Activated CD4-positive, alpha-beta T cell treated with anti-CD3 and anti-CD28 coated beads for 1 hour (primary cell): Measurements from ENCODE around the gene C17orf113.

ENCODE experiments used
- DNase-seq: peaks from one replicate; pipeline ENCODE4 v3.0.0-alpha.2; 2020

Gene C17orf113

DNA sequence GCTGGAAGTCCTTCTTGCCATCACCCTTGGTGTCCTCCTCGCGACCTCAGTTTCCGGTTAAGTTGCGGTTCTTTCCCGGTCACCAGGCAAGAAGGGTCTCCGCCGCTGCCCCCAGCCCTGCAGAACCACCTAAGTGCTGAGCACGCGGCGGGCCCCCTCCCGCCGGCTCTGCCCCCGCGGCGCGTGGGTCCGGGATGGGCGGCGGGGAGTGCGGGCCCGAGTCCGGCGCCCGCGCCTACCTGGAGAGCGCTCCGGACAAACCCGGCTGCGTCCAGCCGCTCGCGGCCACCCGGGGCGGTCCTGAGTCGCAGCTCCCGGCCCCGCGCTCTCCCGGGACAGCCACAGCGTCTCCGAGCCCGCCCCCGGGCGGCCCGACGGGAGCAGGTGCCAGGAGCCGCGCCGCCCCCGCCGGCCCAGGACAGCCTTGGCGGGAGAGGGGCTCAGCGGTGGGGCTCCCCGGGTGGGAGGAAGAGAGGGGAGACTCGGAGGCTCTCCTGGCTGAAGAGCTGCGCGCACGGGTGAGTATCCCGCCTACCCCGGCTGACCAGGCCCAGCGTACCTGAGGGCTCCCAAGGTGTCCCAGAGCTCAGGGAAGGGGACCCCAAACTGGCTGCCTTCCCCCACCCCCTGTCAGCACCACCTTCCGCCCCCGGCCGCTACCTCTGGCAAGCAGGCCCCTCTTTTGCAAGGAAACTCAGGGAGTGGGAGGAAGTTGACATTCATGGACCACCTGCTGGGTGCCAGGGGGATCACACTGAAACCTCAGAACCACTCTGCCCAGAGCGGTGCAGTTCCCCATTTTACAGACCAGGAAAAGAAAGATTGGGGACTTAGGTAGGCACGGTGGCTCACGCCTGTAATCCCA lies 22.2 kb upstream of the C17orf113 start:
- DNase-seq = no peak

DNA sequence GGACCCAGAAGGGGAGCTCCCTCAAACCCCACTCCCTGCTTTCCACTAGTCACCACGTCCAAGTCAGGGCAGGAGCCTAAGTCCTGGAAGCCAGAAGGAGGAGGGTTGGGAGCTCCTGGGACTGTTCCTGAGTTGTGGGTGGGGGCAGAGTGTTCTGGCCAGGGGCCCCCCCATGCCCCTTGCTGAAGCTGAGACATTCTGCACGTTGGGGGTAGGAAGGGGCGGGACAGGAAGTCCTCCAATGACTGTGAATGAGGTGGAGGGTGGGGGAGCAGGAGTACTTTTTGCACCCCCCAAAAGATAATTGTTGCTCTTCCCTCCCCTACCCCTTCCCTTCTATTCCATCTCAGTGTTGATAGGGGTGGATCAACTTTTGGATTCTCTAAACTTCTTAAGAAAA lies 21.4 kb upstream of the C17orf113 start:
- no peak for DNase-seq

DNA sequence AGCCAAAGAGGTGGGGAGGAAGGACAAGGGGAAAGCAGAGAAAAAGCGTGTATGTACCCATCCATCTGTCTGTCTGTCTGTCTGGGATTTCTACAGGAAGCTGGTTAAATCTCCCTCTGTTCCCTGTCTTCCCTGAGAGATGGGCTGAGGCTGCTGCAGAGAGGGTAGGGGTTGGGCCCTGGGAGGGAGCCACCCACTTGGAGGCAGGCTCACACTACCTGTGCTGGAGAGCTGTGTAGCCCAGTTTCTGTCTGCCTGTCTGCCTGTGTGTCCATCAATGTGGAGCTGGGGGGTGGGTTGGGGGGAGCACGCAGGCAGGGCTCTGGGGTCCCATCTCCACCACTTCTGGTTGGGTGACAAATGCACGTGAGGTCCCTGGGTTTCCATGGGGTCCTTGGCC lies 18.6 kb upstream of the C17orf113 start:
- DNase-seq = no peak

DNA sequence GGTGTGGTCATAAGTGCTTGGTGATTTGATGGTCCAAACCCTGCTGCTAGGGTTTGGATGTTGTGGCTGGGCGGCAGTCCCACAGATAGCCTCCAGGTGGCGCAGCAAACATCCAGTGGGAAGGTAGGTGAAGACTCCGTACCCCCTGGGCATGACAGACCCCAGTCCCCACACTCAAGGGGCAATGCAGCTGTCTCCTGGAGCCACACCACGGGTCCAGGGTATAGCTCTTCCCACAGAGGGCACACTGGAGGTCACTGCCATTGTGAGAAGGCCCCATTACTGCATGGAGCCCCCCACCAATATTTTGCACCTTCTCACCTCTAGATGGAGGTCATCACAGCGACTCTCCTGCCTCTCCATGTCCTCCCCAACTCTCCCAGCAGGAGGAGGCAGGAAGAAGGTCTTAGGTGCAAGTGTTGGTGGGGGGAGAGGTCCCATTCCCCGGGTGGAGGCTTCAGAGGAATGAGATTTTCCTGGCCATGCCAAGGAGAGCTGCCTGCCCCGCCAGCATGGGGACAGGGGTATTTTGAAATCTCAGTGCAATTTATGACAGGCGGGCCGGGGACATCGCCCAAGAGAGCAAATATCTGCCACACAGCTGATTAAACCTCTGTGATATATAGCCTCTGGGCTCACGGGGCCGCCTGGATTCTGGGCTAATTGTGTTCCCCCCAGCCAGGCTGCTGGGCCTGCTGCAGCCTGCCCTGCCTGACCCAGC lies 17.1 kb upstream of the C17orf113 start:
- peak; percentile 54 for DNase-seq

DNA sequence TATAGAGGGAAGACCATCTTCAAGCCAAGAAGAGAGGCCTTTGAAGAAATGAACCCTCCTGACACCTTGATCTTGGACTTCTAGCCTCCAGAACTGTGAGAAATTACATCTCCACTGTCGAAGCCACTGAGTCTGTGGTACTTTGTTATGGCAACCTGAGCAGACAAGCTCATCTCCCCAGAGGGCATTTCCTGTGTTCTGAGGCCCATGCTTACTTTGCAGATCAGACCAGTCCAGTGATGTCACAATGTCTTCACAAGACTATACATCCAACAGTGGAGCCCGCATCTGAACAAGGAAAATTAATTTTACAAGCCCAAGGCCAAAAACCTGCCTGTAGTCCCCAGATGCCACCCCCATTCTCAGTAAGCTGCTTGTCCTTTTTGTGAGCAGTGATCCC lies 14.8 kb upstream of the C17orf113 start:
- no peak for DNase-seq

DNA sequence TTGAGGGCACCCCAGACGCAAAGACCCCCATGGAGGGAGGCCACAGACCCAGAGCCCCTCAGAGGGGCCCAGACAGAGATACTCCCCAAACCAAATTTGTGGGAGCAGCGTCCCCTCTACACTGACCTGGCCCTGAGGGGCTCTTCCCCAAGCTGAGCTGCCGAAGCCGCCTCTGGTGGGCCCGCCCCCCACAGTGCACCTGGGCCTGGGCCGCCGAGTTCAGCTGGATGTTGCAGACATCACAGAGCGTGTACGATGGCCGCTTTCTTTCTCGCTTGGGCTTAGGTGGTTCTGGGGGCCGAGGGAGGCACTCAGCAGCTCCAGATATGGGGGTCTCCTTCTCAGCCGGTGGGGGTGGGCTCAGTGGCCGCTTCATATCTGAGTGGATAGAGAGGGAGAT lies 12.3 kb upstream of the C17orf113 start:
- no peak for DNase-seq

DNA sequence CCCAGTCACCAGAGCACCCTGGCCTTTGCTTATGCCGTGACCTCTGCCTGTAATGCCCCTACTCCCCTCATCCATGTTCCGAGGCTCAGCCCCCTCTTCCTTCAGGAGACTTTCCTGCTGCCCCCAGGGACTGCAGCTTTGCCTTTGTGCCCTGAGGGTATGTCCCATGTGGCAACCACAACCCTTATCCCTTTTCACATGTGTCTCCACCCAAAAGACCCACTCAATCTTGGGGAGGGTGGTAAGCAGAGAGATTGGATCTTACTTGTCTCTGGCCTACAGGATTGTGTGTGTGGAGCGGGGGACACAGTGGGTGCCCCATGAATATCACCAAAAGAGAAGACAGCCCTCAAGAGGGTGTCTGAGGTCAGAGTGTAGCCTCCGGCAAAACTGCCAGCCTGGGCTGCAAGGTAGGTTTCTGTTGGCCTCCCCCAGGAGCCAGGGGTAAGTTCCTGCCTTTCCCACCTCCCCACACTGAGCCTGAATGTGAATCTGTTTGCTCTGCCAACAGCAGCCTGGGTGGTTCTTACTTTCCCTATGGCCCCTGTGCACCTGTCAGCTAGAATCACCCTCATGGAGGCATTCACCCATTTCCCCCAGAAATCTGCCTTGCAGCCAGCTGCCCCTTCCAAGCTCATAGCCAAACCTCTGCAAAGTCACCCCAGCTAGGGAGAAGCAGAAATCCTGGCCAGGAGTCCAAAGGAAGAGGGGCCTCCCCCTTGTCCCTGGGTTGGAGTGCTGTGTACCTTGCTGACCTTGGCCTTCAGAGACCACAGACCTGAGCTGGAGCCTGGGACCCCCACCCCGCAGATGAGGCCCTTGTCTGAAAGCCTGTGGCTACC lies 11.5 kb upstream of the C17orf113 start:
- DNase-seq = no peak

DNA sequence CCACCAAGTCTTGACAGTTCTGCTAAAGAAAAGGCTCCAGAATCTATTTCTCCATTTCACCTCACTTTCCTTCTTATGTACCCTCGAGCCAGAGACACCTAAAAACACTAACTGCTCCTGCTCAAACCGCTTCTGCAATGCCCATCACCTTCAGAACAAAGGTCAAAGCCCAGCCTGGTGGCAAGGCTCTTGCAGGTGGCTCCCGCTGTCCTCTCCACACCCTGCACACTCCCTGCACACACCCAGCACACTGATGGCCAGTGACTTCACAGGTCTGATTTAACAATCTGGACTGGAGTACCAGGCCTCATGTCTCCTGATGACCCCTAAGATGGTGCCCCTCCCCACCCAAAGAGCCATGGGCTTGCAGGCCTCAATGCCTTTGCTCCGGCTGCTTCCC lies 9.8 kb upstream of the C17orf113 start:
- no peak for DNase-seq

DNA sequence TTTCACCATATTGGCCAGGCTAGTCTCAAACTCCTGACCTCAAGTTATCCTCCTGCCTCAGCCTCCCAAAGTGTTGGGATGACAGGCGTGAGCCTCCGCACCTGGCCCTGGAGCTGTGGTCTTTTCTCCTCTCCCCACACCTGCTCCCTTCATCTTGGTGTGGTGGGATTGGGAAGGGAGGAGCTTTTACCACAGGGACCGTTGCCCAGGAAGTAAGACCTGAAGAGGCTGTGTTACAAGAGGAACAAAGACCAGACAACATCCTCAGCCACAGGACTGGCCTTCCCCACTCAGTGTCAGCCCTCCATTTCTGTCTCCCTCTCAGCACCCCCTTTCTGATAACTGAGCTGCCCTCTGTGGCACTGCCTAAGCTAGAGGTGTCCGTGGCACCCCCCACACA lies 9.4 kb upstream of the C17orf113 start:
- DNase-seq = no peak

DNA sequence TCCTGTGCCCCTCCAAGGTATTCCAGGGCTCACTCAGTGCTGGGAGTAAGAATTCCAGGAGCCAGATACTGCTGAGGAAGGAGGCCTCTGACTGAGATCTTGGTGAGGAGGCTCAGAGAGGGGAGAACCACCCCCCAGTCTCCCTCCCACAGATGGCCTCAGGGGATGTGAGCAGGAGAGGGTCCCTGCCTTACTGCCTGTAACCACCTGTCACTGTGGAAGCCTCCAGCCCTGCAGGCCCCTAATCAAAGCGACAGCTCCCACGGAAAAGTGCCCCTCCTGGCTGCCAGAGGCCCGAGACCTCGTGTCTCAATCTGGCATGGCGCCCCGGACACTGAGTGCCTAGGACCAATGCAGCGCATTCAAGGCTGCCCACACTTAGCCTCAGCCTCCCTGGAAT lies 7.7 kb upstream of the C17orf113 start:
- no peak for DNase-seq

DNA sequence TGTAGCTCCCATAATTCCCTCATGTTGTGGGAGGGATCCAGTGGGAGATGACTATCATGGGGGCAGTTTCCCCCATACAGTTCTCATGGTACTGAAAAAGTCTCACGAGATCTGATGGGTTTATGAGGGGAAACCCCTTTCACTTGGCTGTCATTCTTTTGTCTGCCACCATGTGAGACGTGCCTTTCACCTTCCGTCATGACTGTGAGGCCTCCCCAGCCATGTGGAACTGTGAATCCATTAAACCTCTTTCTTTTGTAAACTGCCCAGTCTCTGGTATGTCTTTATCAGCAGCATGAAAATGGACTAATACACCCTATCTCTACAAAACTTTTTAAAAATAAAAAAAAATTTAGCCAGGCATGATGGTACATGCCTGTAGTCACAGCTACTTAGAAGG lies 6.2 kb upstream of the C17orf113 start:
- no peak for DNase-seq

DNA sequence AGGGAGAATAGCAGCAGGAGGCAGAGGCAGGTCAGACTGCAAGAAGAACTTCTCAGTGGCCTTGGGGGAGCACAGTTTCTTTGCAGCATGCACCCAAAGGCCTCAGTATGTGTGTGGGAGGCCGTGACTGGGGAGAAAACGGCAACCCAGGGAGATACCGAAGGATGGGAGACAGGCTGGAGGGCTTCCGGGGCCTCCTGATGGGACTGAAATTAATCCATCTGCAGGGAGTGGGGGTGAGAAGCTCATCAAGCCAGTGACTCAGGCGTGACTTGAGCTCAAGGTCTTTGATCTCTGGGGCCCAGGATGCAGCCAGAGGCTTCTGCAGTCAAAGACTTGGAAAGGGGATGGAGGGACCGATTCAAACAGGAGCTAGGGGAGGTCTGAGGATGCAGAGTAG lies 5.1 kb upstream of the C17orf113 start:
- DNase-seq = no peak

DNA sequence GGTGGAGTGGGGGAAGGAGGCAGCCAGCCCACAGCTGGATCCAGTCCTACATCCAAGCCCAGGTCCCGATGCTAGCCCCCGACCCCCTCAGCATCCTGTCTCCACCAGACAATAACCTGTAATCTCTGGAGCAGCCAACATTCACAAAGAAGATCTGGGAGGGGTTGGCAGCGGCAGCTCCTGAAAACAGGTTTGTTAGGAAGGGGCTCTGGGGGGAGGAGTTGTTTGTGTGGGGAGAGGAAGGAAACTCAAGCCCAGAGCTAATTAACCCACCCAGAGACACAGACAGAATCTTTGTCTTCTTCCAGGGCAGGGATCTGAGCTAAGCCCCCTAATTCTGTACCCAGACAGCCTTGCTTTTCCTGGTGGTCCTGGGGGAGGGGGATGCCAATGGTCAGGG lies 4.6 kb upstream of the C17orf113 start:
- DNase-seq = no peak

DNA sequence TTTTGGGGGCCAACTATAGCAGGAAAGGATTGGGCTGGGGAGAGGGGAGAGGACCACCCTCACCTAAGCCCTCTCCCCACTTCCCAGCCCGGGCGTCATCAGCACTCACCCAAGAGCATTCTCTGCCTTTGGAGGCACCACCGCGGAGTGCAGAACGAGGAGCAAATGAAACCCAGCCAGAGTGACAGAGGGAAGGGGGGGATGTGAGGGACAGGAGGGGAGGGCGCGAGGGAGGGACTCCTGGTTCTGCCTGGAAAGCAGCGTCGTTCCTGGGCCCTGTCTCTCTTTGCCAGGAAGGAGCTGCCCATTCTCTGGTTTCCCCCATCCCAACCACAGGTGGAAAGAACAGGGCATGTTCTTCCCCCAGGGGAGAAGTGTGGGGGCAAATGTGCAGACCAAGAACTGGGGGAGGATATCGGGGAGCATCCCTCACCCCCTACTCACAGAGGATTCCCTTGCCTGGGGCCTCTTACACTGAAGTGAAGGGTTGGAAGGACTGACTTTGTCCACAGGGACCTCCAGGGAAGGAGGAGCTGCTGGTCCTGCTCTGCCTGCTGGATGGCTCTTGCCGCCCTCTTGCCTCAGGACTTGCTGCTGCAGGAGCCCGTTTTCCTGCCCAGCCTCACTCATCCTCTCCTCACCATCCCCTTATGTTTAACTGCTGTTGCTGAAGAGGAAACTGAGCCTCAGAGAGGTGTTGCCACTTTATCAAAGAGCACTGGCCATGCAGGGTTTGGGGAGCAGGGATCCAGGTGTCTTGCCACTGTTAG lies 3.5 kb upstream of the C17orf113 start:
- DNase-seq = no peak

DNA sequence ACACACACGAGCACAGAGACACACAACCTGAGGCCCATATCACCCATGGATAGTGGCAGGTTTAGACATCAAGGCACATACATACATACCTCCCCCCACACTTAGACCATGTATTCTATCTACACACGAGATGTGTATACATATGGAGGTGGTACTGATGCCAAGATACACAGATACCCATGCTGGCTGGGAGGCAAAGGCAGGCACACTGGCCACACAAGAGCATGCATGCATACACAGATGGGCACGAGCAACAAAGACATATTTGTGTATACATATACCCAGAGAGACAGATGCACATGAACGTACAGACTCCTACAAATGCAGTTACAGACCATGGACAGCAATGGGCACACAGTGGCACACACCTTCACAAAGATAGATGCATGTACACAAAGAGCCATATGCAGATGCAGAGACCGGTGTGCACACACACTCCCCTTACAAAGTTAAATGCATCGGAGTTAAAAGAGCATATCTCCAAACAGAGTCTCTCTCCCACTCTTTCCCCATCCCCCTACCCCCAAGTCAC lies 2.0 kb upstream of the C17orf113 start:
- no peak for DNase-seq

DNA sequence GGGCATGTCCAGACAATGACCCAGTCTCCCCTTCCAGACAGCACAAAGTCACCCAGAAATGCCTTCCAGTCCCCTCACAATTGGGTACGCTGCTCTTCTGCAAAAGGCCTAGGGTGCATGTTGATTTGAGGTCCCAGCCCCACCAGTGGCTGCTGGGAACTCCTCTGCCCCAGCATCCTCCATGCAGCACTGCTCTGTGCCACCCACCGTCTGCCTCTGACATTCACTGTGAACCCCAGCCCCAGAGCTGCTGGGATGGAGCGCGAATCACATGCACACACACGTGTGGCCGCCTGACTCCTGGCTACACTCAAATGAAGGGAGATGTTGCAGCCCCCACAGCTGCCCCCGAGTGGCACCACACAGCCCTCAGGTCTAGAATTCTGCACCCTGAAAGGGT lies 1.2 kb upstream of the C17orf113 start:
- no peak for DNase-seq

DNA sequence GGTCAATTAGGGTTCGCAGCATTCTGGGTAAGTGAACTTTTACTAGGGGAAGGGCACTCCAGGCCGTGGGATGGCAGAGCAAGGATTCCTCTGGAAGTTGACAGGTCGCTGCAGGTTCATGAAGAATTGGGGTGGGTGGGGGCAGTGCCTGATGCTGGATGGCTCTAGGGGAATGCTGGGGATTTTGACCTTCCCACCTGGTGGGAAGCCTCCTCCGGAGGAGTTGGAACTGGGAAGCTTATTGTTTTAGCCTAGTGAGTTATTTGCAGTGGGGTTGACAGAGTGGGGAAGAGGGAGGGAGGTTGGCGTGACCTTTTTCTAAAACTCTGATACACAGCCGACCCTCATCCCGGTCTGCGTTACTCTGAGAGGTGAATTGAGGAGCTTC lies 606 bp upstream of the C17orf113 start:
- no peak for DNase-seq

DNA sequence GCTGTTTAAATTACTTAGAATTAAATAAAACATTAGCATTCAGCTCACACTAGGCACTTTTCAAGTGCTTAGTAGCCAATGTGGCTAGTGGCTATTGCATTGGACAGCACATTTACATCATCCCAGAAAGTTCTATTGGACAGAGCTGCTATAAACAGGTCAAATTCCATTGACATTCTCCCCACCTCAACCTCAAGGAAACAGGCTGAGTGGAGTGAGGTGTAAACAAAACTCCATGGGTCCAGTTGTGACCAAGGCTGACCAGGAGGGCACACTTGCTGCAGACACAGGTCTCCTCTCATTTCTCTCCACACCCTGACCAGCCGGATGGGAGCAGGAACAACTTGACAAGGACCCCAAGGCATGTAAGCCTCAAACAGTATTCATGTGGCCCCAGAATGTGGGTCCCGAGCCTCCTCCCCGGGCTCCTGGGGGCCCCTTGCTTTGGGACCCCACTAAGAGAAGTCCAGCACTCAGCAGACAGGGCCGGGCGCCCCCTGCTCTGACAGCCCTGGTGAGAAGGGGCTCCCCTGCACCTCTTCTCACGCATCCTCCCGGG lies 488 bp downstream of the C17orf113 start:
- no peak for DNase-seq

DNA sequence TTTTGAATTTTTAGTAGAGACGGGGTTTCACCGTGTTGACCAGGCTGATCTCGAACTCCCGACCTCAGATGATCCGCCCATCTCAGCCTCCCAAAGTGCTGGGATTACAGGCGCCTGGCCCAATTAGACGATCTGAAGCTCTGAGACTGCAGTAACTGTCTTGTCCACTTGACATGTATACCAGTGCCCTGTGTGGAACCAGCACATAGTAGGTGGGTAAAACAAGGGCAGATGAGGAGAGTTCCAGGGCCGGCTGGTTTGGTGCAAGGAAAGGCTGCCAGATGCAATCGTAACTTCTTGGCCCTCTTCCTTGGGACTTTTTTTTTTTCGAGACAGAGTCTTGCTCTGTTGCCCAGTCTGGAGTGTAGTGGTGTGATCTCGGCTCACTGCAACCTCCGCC lies 3.1 kb downstream of the C17orf113 start:
- no peak for DNase-seq

DNA sequence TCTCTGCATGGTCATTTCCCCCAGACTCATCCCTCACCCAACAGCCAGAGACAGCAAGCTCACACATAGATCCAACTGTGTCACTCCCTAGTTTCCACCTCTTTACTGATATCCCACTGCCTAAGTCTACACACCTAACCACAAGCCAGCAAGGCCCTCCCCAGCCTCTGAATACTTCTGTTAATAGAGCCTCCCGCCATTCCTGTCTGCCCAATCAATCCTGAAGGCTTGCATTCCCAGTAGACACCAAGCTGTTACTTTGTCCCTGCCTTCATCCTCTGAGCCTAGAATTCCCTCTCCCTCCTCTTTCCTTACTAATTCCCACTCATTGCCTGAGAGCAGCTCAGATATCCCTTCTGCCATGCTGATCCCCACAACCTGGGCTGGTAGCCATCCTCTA lies 4.7 kb downstream of the C17orf113 start:
- no peak for DNase-seq

DNA sequence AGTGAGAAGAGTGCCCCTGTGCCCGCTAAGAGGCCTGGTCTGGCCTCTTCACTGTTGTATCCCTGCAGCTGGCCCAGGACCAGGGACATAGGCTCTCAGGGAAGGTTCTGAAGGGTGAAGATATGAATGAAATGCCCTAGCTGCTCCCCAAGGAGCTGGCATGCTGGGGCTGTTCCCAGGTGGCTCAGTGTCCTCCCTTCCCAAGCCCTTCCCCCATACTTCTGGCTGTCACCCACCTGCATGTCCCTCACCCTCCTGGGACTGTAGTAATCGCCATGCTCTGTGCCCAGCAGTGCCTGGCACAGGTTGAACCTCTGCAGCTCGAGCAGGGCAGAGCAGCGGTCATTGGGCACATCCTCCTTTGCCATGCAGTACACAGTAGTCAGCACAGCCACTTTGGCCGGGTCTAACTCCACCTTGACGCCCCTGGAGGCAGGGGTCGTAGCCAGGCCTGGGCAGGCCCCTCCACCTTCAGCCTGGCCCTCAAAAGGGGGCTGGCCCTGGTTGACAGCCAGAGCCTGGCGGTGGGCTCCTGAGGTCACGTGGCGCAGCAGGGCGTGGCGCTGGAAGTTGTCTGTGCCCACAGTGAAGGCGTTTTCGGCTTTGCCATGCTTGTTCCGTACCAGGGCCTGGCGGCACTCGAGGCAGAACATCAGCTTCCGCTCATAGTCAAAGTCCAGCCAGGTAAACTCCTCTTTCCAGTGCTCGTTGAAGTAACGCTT lies 7.6 kb downstream of the C17orf113 start:
- no peak for DNase-seq

DNA sequence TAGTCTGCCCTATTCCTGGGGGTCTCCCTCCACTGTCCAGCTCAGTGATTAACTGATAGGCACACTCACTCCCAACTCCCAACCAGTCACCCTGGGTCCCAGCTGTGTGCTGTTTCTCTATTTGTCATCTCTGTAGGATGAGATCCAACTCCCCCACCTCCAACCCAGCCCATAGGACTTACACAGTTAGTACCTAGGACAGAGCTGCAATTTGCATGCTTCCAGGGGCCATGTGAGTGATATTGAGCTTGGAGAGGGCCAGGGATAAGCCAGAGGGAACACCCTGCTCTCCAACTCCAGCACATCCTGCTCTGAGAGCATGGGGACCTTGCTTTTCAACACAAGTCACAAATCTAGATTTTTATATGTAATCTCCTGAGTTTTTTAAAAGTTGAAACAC lies 8.8 kb downstream of the C17orf113 start:
- DNase-seq = no peak
